Mesenteric fat pad (tissue), 1 donor: ENCODE measurements around the gene ECPAS. TPM values are rescaled to one million over a fixed set of nuclear protein-coding genes. Genes with fewer than 3 reads are reported as not detected.
"Not testable (repeated sequence)": the region's sequence is repeated elsewhere in the genome, so short reads cannot be mapped to it uniquely, and the experiment has no call there.

ENCODE experiments used
- DNase-seq: peaks from one replicate; pipeline ENCODE4 v3.0.0-alpha.2; 2020; ENCODE audit warnings: low spot score
- long read RNA-seq: library from polyadenylated mRNA; unstranded; transcript quantifications from one replicate; pipeline ENCODE4 v2.0.0, GENCODE V29; 2020
- total RNA-seq: library from RNA; stranded (reverse); fragmentation: NEBNext Ultra II Directional; extraction: Animal tissue kit (Norgen Biotek cat#: 25700); gene quantifications from one replicate; pipeline ENCODE4 v1.2.1, GENCODE V29; 2021
- donor health status: DM: yes; HTN: yes; CAD: no.

The ECPAS gene
- total RNA-seq: 120 TPM
- long read RNA-seq, partial matches to known transcripts: 36 of 45 reads
- long read RNA-seq, other reads (novel, unspliced or antisense): 9 of 45 reads

DNA sequence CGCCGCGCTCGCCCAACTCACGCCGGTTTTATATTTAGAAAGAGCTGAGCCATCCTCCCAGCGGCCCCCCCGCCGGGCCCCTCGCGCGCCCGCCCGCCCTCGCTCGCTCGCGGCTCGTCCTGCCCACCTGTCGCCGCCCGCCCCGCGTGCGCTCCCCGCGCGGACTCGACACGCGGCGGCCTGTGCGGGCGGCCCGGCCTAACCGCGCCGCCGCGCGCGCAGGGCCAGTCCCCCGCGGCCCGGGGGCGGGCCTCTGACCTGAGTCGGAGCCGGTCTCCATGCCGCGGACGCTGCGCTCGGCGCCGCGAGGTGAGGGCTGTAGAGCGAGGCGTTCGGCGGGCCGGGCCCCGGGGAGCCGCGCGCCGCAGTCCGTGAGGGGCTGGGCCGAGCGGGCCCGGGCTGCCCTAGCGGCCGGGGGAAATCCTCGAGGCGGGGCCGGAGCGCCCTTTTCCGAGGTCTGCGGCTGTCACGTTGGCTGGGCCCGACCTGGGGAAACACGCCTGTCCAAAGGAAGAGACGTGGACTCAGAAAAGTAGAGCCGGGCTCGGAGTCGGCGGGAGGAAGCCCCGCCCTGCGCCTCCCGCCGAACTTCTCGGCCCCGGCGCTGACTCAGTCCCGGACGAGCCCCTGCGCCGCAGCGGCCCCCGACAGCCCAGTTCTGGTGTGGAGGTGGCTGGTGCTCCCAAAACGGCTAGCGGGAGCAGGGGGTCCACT, at the start of gene ECPAS:
Gene ECPAS, minus strand, starts transcription at position 526 of the 714 bp plus-strand sequence. CDS start 11,465 bp downstream, outside the sequence.
- peak; percentile 91 for DNase-seq

DNA sequence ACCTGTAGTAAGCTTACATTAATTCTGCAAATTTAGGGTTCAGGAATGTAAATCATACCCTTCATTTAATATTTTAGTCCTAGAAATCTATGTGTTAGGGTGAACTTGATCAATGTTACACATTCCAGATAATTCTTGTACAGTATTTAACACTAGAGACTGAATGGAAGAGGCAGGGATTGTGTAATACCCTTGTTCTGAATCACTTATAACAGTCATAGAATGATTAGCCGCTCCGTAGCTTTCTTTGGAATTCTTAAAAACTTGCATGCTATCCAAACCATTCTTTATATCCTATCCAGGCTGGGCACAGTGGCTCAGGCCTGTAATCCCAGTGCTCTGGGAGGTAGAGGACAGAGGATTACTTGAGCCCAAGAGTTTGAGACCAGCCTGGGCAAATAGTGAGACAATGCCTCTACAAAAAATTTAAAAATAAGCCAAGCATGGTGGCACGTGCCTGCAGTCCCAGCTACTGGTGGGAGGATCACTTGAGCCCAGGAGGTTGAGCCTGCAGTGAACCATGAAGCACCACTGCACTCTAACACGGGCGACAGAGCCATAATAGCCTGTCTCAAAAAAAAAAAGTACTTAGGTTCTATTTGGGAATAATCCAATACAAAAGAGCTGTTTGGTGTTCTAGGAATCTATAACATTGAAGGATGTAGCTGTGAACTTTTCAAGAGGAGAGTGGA, 49.1 kb upstream of the ECPAS start:
- no peak for DNase-seq

GRCh38 chr9:111531716-111532115, 47.5 kb upstream of the ECPAS start:
- no peak for DNase-seq

DNA sequence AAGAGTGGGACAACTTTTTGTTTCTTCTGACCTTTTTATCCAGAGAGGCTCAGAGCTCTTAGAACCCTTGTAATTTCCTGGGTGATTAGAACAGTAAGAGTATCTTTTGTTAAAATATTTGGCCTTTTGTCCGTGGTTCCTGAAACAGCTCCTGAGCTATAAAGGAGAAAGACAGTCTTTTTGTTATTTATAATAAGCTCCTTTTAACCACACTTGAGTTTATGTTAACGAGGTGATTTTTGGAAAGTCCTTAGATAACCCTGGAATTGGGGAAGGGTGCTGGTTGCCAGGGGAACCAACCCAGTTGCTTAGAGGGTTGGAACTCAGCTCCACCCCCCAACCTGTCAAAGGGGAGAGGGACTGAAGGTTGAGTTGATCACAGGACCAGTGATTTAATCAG, 45.6 kb upstream of the ECPAS start:
- DNase-seq: no peak

- no peak for DNase-seq
Observed at GRCh38 chr9:111527347-111527746, 43.2 kb upstream of the ECPAS start.

DNA sequence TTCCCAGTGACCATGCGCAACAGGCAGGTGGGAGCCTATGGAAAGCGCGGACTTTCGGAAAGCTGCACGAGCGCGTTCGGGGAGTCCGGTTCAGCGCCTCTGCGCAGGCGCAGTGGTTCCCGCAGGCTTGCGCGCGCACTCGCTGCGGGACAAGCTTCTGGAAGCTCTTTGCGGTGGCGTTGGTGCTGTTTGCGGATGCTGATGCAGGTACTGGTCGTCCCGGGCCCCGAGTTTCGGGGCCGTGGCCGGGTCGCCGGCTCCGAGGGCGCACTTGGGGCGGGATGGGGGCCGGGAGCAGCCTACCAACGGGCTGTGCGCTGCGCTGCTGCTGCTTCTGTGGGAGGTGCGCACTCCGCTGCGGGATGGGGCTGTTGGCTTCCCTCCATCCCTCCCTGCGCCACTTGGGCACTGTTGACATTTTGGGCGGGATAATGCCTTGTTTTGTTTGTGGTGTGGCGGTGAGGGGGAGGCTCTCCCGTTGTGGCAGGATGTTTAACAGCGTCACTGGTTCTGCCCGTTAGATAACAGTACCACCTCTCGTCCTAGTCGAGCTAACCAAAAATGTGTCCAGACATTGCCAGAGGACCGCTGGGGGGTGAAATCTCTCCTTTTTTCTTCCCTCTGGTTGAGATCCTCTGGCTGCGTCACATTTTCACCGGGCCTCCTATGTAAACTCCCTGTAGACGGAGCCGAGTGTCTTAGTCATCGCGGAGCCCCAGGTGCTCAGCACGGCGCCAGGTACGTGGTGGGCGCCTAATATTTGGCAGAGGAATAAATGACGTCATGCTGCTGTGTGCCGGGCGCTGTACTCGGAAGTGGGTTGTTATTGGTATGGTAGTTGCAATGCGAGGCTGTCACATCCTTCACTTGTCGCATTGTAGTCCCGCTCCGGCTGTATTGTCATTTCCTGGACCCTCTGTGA, 41.1 kb upstream of the ECPAS start, which contains the start of gene ZNF483:
Gene ZNF483, plus strand, starts transcription at position 124 of the 922 bp plus-strand sequence. CDS start 2,217 bp downstream, outside the sequence.
- peak; percentile 91 for DNase-seq

GRCh38 chr9:111524731-111525055, 40.5 kb upstream of the ECPAS start:
- DNase-seq: no peak

DNA sequence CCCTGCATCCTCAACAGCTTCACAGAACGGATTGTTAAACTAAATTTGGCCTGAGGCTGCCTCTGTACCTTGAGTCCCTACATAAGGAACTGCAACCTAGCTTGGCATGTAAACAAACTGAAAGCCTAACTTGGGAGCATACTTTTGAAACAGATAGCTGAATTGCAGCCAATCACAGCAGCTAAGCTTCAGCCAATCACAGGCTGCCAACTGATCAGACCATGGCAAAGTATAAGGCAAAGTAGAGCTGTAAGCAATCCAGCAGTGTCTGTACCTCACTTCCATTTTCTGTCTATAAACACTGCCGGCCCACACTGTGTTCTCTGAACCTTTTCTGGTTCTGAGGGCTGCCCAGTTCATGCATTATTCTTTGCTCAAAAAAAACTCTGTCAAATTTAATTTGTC, 31.9 kb upstream of the ECPAS start:
- no peak for DNase-seq

- no peak for DNase-seq
Observed at GRCh38 chr9:111514967-111515366, 30.8 kb upstream of the ECPAS start.

DNA sequence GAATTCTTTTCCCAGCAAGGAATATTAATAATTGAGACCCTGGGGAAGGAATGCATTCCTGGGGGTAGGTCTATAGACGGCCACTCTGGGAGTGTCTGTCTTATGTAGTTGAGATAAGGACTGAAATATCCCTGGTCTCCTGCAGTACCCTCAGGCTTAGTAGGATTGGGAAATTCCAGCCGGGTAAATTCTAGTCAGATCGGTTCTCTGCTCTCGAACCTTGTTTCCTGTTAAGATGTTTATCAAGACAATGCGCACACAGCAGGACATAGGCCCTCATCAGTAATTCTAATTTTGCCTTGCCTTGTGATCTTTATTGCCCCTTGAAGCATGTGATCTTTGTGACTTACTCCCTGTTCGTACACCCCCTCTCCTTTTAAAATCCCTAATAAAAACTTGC, 27.4 kb upstream of the ECPAS start:
- not testable (repeated sequence) for DNase-seq

- no peak for DNase-seq
Observed at GRCh38 chr9:111502506-111502905, 18.3 kb upstream of the ECPAS start.

- no peak for DNase-seq
Observed at GRCh38 chr9:111501648-111502047, 17.5 kb upstream of the ECPAS start.

DNA sequence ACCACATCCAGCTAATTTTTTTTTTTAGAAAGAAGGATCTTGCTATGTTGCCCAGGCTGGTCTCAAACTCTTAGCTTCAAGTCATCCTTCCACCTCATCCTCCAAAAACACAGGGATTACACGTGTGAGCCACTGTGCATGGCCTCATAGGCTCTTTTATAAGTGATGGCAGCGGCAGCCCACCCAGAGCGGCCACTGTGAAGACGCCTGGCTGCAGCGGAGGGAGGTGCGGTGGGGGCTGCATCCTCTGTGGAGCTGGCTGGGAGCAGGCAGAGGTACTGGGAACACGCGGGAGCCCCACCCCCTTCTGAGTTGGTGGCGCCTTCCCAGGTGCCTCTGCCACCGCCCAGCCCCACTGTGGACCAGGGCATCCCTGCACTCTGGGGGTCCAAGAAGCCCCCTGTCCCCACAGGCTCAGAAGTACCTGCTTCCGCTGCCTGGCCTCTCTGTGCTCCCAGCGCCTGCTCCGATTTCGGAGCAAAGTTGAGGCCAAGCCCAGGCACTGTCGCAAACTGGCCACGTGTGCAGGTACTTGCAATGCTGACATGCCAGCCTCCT, 16.9 kb upstream of the ECPAS start:
- no peak for DNase-seq

DNA sequence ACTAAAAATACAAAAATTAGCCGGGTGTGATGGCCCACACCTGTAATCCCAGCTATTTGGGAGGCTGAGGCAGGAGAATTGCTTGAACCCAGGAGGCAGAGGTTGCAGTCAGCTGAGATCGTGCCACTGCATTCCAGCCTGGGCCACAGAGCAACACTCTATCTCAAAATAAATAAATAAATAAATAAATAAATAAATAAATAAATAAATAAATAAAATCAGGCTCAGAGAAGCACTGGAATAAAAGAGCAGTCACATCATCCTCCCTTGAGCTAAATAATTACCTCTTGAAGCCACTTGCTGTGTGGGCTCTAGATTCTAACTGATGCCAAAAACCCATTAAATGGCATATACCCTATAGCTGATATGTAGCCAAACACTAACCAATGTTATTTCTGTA, 13.0 kb upstream of the ECPAS start:
- not testable (repeated sequence) for DNase-seq

- DNase-seq: no peak
Observed at GRCh38 chr9:111484572-111484894, 350 bp upstream of the ECPAS start.

- no peak for DNase-seq
Observed at GRCh38 chr9:111483439-111483857, 735 bp downstream of the ECPAS start.

DNA sequence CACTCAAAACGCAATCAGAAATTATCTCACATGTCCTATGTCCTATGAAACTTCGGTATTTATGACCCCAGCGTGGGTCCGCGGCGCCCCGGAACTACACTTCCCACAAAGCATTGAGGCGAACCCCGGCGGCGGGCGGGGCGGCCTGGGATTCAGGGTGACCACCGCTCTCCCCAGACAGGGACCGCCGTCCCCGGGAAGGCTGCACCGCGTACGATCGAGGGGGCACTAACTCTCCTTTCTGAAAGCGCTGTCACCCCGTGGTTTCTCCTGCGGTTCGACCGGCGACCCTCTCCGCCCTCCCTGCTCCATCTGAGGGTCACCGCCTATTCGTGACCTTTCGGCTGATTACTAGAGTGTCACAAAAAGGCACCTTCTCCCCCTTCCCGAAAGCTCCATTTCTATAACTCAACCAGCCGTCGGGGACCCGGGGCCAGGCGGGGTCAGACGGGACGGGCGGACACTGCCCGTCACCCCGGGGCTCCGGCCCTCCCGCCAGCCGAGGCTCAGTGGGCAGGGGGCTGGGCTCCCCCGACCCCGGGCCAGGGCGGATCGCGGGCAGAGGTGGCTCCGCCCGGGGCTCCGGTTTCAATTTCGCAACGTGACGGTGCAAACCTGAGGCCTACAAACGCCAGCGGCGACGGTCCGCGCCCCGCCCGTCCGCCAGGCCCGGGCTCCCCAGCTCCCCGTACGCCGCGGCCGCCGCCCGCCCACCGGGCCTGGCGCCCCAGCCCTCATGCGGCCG, 1.3 kb downstream of the ECPAS start:
- peak; percentile 95 for DNase-seq

DNA sequence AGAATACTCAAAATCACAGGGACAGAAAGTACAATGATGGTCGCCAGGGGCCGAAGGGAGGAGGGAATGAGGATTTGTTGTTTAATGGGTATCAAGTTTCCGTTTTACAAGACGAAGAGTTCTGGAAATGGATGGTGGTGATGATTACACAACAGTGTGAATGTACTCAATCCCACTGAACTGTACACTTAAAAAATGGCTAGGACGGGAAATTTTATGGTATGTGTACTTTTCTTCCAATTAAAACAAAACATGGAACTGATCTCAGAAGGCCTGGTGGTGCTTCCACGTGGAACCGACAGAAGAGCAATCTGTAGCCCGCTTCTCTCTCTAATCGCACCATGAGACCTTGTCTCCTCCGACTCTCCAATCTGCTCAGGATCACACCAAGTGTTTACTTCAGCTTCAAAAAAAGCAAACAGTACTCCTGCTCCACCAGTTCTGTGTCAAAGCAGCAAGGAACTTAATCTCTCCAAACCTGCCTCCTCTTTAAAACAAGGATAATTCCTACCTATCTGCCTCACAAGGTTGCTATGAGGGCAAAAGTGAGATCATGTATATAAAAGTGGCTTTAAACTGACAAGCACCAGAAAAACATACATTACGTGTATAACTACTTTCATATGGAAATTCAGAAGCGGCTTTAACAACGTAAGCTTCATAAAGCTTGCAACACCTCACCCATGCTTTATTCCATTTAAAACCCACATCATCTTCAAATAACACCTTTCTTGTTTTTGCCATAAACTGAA, 2.1 kb downstream of the ECPAS start:
- no peak for DNase-seq

GRCh38 chr9:111477677-111478076, 6.5 kb downstream of the ECPAS start:
- no peak for DNase-seq

GRCh38 chr9:111475195-111475594, 9.0 kb downstream of the ECPAS start:
- DNase-seq: no peak
